Left lung (tissue), 10 donors: ENCODE results near the gene OTOG. TPM values are rescaled to one million over a fixed set of nuclear protein-coding genes. Genes with fewer than 3 reads are reported as not detected.

ENCODE experiments used
- ATAC-seq: fragments of 200-7000 bp; cut with Tn5 transposase; one replicate; pipeline ENCODE4 v1.9.1; 2020; ENCODE audit warnings: moderate library complexity
- DNase-seq, 4 donors: peaks; one replicate each; pipeline ENCODE4 v3.0.0-alpha.2; 2013 to 2020
- H3K27ac ChIP-seq, 2 donors: fragments of 200-600 bp; sonication (generic) in 1 of 2; one replicate each; pipeline versions ENCODE4 v1.5.0 to v1.8.0; 2020 to 2021
- H3K27me3 ChIP-seq, 2 donors: fragments of 200-600 bp; sonication (generic) in 1 of 2; one replicate each; pipeline versions ENCODE4 v1.5.0 to v1.8.0; 2020 to 2021
- H3K36me3 ChIP-seq, 2 donors: fragments of 200-600 bp; sonication (generic) in 1 of 2; one replicate each; pipeline versions ENCODE4 v1.5.0 to v1.8.0; 2020 to 2021
- H3K4me1 ChIP-seq, 2 donors: fragments of 200-600 bp; one replicate each; pipeline ENCODE4 v1.8.0; 2021
- H3K4me3 ChIP-seq, 2 donors: fragments of 200-600 bp; sonication (generic) in 1 of 2; one replicate each; pipeline versions ENCODE4 v1.5.0 to v1.8.0; 2020 to 2021; ENCODE audit warnings: mild to moderate bottlenecking in 1 of 2
- H3K9me3 ChIP-seq, 2 donors: fragments of 200-600 bp; sonication (generic) in 1 of 2; one replicate each; pipeline versions ENCODE4 v1.5.0 to v1.8.0; 2020 to 2021
- intact Hi-C, 2 donors: fragments of 100-400 bp; cut with DNase I; formaldehyde crosslinking; loops; one replicate each; pipeline versions ENCODE4 v1.11.2 to v1.14.2; 2022
- polyA plus RNA-seq, 6 donors: library from polyadenylated mRNA; unstranded; fragments of 120-200 nt; gene quantifications; one replicate each; pipeline ENCODE4 v1.2.1, GENCODE V29; 2013; ENCODE audit not compliant: insufficient read length in 6 of 6
- total RNA-seq, 2 donors: library from RNA; stranded (reverse); fragmentation: NEBNext Ultra II Directional; extraction: Animal tissue kit (Norgen Biotek cat#: 25700); gene quantifications; one replicate each; pipeline ENCODE4 v1.2.1, GENCODE V29; 2021
- TF ChIP-seq, protein P1 (sequence below), 2 donors: fragments of 200-600 bp; sonication (generic) in 1 of 2; IDR thresholded peaks; one replicate each; pipeline versions ENCODE4 v1.5.0 to v1.8.0; 2021; ENCODE audit warnings: antibody characterized with exemption in 2 of 2
- donor health status: DM: no; HTN: yes; CAD: no.
- donor health status: DM: no; HTN: no; CAD: no.

Gene OTOG
- total and polyA plus RNA-seq, 8 donors: 0.04 to 0.24 (median 0.11) TPM; not detected in 2

DNA sequence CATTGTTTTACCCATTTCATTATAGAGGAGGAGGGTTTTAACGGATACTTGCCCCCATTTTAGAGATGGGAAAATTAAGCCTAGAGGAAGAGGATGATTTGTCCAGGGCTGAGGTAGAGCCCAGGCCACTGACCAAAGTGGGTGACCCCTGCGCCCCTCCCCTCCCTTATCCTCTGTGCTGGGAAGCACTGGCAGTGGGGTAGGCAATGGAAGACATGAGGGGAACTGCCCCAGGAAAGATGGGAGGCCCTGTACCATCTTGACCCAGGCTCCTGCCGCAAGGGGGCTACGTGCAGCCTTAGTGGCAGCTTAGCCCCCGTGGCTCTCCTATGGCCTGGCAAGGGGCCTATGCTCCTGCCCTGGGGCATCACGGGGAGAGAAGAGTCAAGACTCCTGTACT lies 95.9 kb downstream of the OTOG start:
- no peaks in the 10 kb centered on the region for H3K4me1 ChIP-seq
- TF ChIP-seq, protein P1, sequence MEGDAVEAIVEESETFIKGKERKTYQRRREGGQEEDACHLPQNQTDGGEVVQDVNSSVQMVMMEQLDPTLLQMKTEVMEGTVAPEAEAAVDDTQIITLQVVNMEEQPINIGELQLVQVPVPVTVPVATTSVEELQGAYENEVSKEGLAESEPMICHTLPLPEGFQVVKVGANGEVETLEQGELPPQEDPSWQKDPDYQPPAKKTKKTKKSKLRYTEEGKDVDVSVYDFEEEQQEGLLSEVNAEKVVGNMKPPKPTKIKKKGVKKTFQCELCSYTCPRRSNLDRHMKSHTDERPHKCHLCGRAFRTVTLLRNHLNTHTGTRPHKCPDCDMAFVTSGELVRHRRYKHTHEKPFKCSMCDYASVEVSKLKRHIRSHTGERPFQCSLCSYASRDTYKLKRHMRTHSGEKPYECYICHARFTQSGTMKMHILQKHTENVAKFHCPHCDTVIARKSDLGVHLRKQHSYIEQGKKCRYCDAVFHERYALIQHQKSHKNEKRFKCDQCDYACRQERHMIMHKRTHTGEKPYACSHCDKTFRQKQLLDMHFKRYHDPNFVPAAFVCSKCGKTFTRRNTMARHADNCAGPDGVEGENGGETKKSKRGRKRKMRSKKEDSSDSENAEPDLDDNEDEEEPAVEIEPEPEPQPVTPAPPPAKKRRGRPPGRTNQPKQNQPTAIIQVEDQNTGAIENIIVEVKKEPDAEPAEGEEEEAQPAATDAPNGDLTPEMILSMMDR (IDR thresholded peaks at IDR 0.05): no peak
- H3K9me3 ChIP-seq: no peaks in the 10 kb centered on the region
- no peaks in the 10 kb centered on the region for H3K36me3 ChIP-seq
- DNase-seq (peak in 1 of 4 donors; percentile 44), ATAC-seq (no peak)
- no peak overlapping the region for H3K4me3 ChIP-seq
- no peak overlapping the region for H3K27ac ChIP-seq
- peaks cover 0 to 12% of the 10 kb centered on the region in 2 donors for H3K27me3 ChIP-seq
- intact Hi-C loops: no loop called here

DNA sequence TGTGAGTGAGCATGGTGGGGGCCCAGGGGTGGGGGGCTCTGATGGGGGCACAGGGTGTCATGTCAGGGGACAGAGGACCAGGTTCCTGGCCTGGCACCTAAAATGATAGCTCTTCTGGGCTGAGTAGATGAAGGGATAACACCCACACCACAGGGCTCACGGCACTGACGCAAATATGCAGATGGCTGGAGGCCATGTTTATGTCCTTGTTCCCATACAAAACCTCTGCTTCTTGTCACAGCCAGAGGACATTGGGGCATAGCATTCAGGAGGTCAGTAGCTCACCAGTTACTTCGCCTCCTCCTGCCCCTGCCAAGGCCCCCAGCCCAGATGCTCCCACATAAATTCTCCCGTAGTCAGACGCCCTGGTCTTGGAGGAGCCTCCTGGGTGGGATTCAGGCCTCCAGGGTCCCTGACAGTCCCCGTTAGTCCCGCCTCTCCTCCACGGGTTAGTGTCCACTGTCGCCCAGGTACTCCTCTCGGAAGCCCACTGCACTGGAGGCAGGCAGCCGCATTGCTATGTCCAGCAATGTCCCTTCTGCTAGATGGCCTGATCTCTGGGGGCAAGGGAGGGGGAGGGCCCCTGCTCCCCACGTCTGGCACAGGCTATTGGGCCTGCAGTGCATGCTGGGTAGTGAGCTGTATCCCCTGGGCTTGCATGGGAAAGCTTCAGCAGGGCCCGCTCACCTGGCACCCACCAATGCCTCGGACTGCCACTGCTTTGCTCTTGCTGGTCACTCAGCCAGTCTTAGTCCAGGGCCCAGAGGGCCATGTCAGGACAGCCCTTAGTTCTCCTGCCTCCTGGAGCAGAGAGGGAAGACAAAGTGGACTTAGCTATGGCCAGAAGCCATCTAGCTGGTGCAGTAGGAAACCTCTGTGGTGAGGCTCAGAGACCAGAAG lies 96.7 kb downstream of the OTOG start:
- H3K27ac ChIP-seq: no peak overlapping the region
- no peaks in the 10 kb centered on the region for H3K4me1 ChIP-seq
- H3K4me3 ChIP-seq: no peak overlapping the region
- H3K27me3 ChIP-seq: peaks cover 0 to 12% of the 10 kb centered on the region in 2 donors
- DNase-seq: peak in 1 of 4 donors; percentile 65
- ATAC-seq: no peak
- no peaks in the 10 kb centered on the region for H3K9me3 ChIP-seq
- TF ChIP-seq, protein P1 (IDR thresholded peaks at IDR 0.05): no peak
- intact Hi-C loops: no loop called here
- no peaks in the 10 kb centered on the region for H3K36me3 ChIP-seq

DNA sequence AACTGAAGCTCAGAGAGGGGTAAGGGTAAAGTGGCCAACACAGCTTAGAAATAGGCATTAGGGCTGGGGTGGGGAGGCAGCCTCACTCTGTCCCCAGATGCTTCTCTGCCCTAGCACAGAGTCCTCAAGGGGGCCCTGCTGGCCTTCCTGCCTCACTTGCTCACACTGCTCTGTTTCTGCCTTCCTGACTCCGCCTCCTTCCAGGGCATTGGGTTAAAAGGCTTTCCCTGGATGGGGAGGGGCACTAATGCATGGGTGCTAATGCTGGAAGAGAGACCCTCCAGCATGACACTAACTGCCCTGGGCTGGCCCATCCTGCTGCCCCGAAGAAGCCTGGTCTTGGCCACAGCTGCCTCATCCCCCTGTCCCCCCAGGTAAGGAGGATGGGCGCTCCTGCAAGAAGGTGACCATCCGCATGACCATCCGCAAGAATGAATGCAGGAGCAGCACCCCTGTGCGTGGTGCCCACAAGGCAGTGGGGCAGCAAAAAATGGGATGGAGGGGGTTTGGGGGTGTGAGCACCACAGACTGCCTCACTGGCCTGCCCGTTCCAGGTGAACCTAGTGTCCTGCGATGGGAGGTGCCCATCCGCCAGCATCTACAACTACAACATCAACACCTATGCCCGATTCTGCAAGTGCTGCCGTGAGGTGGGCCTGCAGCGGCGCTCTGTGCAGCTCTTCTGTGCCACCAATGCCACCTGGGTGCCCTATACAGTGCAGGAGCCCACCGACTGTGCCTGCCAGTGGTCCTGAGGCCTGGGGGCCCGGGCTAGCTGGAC lies 98.3 kb downstream of the OTOG start:
- Histone ChIP-seq H3K27ac (no peak overlapping the region), H3K27me3 (peaks cover 0 to 24% of the 10 kb centered on the region in 2 donors), H3K4me1 (no peaks in the 10 kb centered on the region), H3K9me3 (no peaks in the 10 kb centered on the region), H3K36me3 (no peaks in the 10 kb centered on the region), H3K4me3 (no peak overlapping the region)
- intact Hi-C loops: no loop called here
- TF ChIP-seq, protein P1 (IDR thresholded peaks at IDR 0.05): no peak
- peak in 1 of 4 donors; percentile 50 for DNase-seq
- no peak for ATAC-seq

DNA sequence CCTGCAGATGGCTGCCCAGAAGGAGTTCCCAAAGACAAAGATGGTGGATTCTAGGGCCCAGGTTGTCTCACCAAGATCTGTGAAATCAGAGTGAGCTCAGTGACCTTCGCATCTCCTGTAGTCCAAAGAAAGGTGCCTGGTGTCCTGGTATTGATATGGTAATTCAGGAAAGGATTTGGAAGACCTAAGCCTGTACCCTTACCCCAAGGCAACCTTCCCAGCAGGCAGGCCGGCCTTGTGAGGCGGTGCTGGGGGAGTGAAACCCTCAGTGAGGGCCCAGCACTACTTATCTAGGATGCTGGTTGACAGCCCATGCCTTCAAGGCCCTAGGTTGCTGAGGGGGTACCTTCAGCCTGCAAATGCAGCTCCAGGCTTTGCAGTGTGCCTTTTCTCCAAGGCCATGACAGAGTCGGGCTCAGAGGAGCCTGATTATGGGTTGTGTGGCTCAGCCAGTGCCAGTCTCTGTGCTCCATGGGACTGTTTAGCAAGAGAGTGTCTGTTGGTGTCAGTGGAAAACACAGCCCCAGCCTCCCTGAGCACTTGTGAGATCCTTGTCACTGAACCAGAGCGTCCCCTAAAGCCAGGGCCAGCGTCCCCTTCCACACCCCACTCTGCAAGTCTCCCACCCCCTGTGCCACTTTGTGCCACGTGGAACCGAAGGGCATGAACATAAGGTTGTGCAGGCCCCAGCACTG lies 99.5 kb downstream of the OTOG start:
- Histone ChIP-seq H3K4me3 (no peak overlapping the region), H3K9me3 (no peaks in the 10 kb centered on the region), H3K27ac (no peak overlapping the region), H3K4me1 (no peaks in the 10 kb centered on the region), H3K27me3 (peaks cover 0 to 29% of the 10 kb centered on the region in 2 donors), H3K36me3 (no peaks in the 10 kb centered on the region)
- DNase-seq (no peak), ATAC-seq (no peak)
- TF ChIP-seq, protein P1 (IDR thresholded peaks at IDR 0.05): no peak
- intact Hi-C loops: no loop called here
